Stimulated activated CD4-positive, alpha-beta T cell treated with anti-CD3 and anti-CD28 coated beads, Interleukin-1b, Interleukin-23, amount 100 ng/mL, for 24 hours (primary cell): ENCODE data around the gene FAR2.
"Not testable (repeated sequence)": the region's sequence is repeated elsewhere in the genome, so short reads cannot be mapped to it uniquely, and the experiment has no call there.

ENCODE experiments used
- DNase-seq, 4 experiments: peaks; one replicate each; pipeline ENCODE4 v3.0.0-alpha.2; 2020; ENCODE audit warnings: low read depth in 4 of 4, low spot score in 1 of 4

FAR2 gene

GRCh38 chr12:29148911-29149690, at the start of gene FAR2:
Gene FAR2, plus strand, starts transcription at chr12:29149278. Its CDS starts 121,172 bp downstream, at chr12:29270450.
- peak in 3 of 4 experiments; percentile 20 to 26 (median 26) for DNase-seq

- DNase-seq = no peak
Observed at GRCh38 chr12:29102741-29103140, 46.3 kb upstream of the FAR2 start.

GRCh38 chr12:29103539-29103974, 45.5 kb upstream of the FAR2 start:
- DNase-seq = peak in 3 of 4 experiments; percentile 5 to 25 (median 18)

- DNase-seq = no peak
Observed at GRCh38 chr12:29104516-29104915, 44.6 kb upstream of the FAR2 start.

GRCh38 chr12:29110506-29111442, 38.3 kb upstream of the FAR2 start:
- DNase-seq = no peak

- no peak for DNase-seq
Observed at GRCh38 chr12:29113101-29113500, 36.0 kb upstream of the FAR2 start.

GRCh38 chr12:29116414-29116813, 32.7 kb upstream of the FAR2 start:
- DNase-seq = no peak

GRCh38 chr12:29131539-29131938, 17.5 kb upstream of the FAR2 start:
- no peak for DNase-seq

- DNase-seq = no peak
Observed at GRCh38 chr12:29132316-29132715, 16.8 kb upstream of the FAR2 start.

GRCh38 chr12:29133181-29133580, 15.9 kb upstream of the FAR2 start:
- no peak for DNase-seq

GRCh38 chr12:29133680-29134079, 15.4 kb upstream of the FAR2 start:
- no peak for DNase-seq

GRCh38 chr12:29138256-29138655, 10.8 kb upstream of the FAR2 start:
- not testable (repeated sequence) for DNase-seq

GRCh38 chr12:29138855-29139254, 10.2 kb upstream of the FAR2 start:
- DNase-seq = not testable (repeated sequence)

- no peak for DNase-seq
Observed at GRCh38 chr12:29145372-29146170, 3.5 kb upstream of the FAR2 start.

GRCh38 chr12:29146196-29146595, 2.9 kb upstream of the FAR2 start:
- no peak for DNase-seq

- no peak for DNase-seq
Observed at GRCh38 chr12:29147731-29148595, 1.1 kb upstream of the FAR2 start.

GRCh38 chr12:29148596-29148910, 525 bp upstream of the FAR2 start:
- DNase-seq = peak in 1 of 4 experiments; percentile 3

GRCh38 chr12:29149691-29150281, 708 bp downstream of the FAR2 start:
- DNase-seq = peak in 2 of 4 experiments; percentile 4 to 5

- no peak for DNase-seq
Observed at GRCh38 chr12:29150462-29150861, 1.4 kb downstream of the FAR2 start.
